HL-60/S4 (cell line): ENCODE data around the gene EHD3.

Experiments used
- in situ Hi-C: fragments of 300-500 bp; cut with MboI; formaldehyde crosslinking; loops from 2 replicates; pipeline ENCODE4 v1.14.3; 2022; ENCODE audit warnings: low sequenced_read_pairs

EHD3 gene

DNA sequence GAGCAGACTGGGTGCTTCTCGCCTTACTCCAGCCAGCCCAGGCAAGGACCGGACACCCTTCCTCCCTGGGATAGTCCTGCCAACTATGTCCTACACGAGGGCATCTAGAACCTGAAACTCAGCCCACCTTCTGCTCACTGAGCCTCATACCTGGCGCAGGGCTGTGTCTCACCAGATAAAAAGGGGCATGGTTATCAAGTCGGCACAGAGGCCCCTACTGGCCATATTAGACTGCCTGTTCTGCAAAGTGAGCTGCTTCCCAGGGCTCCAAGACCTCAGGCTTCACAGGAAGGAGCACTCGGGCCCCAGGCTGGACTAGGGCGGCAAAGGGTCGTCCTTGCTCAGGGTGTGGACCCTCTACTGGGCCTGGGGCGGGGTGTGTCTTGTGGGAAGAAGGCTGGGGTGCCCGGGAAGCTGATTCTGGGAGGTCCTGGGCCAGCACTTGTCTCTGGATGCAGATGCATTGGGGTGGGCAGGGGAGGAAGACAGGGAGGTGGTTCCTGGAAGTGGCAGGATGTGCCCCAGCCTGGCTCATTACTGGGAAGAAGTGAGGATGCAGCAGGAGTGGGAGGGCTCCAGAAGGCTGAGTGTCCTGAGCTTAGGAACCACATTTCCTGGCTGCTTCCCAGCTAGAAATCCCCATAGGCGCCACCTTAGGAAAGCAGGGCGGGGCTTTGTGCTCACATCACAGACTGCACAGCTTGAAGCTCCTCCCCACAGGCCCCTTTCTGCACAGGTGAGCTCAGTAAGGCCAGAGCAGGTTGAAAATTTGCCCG is 19.6 kb downstream of the EHD3 start:
- in situ Hi-C loops, result no loop called here

DNA sequence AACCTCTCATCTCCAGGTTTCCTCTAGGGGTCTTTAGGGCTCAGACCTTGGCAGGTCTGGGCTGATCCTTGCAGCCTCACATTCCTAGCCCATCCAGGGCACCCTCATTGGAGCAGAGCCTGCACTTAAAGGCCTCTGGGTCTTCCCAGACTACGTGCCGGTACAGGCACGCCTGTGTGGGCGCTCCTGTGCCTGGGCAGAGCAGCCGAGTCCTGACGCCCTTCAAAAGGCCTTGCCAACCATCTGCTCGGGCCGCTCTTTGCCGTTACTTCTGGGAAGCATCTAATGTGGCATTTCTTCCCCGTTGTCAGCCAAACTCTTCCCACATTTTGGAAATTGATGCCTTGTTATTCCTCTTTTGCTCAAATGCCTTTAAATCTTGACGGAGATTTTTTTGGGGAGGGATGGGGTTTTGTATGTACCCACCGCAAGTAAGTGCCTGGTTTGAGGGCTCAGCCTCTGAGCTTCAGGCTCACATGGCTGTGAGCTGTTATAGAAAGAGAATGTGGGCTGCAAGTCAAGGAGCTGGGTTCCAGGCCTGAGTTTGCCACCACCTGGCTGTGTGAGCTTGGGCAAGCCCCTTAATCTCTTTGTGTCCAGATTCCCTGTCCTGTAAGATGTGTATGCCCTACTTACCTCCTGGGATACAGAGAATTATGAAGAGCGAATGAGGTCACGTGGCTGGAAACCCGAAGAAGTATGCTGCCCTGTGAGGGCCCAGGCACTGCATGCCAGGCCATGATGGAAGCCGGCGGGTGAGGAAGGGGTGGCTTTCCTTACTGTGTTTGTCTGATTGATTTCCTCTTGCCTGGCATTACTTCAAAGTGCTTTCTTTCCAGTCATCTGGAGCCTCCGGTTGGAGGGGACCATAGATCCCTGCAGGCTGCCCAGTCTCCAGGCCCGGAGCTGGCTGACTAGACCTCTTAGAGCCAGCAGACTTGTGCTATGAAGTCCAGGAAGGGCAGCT is 20.6 kb downstream of the EHD3 start:
- in situ Hi-C loops, result no loop called here

DNA sequence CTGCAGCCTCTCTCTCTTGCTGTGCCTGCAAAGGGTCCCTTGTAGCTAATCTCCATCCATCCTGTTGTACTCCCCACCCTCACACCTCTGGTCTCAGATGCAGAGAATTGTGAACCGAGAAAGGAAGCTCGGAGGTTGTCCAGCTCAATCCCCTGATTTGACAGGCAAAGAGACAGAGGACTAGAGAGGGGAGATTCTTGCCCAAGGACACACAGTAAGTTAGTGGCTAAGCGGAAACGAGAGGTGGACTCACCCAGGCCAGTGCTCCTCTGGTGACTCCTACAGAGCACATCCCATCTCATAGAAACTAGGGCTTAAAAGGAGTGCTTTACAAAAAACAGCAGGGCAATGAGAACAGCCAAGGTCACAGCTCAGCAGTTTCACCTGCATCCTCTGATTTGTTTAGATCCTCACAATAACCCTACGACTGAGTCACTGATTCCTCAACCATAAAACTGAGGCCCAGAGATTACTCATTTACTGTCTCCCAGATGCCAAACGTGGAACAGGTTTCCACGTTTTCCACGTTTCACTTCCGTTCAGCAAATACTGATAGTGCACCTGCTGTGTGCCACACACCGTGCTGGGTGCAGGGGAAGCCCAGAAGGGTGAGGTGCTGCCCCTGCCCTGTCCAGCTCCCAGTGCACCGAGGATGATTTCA is 22.1 kb downstream of the EHD3 start:
- in situ Hi-C loops, result no loop called here

DNA sequence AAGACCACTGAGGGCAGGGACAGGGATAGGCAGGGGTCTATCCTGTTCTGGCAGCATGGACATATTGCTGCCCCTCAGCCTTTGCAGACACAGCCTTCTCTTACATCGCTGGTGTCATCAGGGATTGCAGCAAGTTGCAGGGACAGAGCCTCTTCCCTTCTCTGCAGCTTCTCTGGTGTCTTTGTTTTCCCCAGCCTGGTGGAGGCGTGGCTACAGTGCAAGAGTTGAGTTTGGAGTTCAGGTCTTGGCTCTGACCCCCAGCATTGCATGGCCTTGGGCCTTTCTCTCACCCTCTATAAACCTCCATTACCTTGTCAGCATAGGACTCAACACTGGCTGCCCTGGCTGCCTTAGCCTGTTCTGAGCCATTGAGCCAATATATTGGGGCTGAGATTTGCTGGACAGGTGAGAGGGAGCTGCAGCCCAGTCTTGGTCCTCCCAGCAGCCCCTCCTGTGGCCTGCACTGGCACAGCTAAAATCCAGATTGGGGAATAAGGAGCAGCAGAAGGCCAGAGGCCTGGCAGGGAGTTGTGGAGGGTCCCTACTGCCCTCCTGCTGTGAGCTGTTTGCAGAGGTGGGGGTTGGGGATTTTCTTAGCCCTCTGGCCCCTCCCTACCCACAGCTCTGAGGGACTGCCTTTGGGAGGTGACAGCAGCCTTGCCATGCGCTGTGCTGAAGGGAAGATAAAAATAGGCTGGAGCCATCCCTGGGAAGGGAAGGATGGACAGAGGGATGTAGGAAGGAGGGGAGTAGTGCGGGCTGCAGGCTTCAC is 22.8 kb downstream of the EHD3 start:
- in situ Hi-C loops, result no loop called here

DNA sequence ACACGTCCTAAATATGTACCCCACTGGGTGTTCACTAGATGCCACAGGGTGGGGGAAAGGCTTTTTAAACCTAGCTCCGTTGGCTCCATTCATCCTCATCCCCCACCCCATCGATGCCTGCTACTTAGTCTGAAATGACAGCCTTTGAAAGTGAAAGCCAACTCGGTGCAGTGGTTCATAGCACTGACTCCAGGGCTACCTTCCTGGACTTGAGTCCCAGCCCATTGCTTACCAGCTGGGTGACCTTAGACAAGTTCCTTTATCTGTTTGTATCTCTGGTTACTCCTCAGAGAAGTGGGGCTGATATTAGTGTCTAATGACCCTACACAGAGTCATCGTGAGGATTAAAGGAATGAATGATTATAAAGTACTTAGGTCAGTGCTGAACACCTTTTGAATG is 24.4 kb downstream of the EHD3 start:
- in situ Hi-C loops, result no loop called here

DNA sequence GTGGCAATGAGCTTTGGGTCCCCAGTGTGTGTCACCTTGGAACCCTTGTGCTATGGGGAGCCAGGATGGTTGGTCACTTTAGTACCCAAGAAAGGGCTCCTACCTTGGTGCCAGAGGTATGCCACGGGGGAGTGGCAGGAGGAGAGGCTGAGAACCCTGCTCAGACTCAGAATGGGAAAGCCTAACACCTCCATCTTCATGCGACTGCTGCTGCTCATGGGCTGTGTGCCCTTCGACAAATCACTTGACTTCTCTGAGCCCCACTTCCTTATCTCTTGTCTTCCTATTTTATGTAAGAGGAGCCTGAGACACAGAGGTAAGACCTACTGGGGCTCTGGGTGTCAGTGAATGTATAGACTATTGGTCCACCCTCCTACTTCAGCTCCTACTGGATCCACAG is 25.1 kb downstream of the EHD3 start:
- in situ Hi-C loops, result no loop called here

DNA sequence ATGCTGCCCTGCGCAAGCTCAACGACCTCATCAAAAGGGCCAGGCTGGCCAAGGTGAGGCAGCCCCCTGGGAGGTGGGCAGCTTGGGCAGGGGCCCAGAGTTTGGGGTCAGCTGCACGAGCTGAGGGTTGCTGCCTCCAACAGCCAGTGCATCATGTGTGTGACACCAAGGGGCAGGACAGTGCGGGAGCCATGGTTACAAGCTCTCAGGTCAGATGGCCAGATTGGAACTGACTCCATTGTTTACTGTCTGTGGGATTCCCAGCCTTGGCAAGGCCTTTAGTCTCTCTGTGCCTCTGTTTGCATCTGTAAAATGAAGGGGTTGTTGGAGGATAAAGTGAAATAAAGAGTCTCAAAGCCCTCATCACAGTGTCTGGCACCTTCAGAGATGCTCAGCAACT is 26.9 kb downstream of the EHD3 start:
- in situ Hi-C loops, result no loop called here

DNA sequence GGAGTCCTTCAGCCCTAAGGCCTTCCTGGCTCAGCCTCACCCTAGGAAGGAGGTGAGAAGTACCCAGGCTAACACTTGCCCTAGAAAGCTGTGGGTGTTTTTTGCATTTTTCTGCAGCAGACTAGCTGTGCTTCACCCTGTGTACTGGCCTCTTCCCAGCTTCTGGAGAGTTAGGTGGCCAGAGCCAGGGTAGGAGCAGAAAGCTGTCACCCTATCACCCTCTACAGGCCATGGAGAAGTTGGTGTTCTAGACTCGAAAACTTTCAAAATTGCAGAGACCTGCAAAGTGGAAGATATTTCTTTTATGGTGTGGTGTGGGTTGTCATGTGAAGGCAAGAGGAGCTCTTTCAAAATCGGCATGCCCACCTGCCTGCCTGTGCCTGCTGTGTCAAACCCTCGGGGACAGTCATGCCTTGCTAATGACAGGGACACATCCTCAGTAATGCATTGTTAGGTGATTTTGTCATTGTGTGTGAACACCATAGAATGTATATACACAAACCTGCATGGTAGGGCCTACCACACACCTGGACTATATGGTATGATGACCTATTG is 29.8 kb downstream of the EHD3 start:
- in situ Hi-C loops, result no loop called here

DNA sequence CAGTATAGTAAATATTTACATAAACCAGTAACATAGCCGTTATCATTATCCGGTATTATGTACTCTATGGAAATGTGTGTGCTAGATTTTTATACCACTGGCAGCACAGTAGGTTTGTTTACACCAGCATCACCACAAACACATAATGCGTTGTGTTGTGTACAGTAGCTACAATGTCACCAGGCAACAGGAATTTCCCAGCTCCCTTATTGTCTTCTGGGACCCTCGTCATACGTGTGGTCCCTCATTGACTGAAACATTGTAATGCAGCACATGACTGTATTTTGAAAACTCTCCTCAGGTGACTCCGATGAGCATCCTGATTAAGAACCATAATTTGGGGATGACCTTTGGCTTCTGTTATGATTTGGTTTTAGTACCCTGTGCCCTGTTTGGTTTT is 31.3 kb downstream of the EHD3 start:
- in situ Hi-C loops, result no loop called here

DNA sequence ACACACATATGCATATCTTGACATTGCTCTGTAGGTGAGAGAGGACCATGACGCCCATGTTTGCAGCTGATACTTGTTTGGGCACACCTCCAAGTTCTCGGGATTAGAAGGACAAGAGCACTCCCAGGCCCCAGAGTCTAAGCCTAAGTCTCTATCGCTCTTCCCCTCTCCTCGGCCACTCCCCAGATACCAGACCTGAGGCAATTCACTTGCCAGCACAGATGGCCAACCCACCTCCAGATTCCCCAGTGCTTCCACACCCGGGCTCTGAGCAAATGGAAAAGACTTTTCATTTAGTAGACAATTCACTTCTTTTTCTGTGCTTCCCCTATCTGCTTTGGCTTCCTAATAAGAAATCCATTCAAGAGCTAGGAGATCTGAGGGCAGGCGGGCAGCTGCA is 32.9 kb downstream of the EHD3 start:
- in situ Hi-C loops, result no loop called here

DNA sequence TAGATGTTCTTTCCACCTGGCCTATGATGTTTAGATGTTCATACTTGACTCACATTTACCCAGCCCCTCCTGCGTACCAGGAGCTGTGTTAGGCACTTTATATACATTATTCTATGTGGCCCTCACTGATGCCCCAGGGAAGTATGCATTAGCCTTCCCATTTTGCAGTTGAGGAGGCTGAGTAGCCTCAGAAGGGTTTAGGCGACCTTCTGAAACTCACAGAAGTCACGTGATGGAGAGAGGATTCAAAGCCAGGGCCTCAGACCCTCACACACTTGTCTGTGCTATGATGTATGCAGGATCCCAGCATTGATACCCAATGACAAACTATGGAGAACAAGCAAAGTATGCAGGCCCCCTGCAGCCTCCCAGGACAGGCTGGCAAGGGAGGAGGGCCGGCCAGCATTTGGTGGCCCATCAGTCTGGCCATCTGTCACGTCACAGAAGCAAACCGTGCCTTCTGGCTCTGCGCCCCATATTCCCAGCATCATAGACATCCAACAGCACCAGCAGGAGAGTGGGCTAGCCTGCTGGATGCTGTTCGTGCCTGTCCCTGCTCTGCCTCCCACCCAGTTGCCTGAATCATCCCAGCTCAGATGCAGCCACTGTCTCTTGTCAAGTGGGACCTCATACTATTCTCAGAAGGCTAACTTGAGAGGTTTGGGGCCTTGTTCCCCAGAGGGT is 33.6 kb downstream of the EHD3 start:
- in situ Hi-C loops, result no loop called here

DNA sequence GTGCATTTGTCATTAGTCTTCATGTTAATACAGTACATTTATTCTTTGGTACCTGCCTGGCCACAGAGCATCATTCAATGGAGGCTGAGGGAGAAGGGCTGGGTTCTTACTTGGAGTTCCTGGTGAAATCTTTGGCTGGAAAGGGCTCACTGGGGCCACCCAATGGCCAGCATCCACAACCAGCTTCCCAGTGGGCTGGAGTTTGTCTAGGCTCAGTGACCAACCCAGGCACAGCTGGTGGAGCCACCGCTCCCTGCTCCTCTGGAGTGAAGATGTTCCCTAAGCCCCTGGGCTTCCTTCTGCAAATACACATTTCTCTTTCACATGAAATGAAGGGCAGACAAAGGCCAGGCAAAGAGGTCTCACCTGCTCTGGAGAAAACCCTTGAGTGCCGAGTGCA is 34.4 kb downstream of the EHD3 start:
- in situ Hi-C loops, result no loop called here

DNA sequence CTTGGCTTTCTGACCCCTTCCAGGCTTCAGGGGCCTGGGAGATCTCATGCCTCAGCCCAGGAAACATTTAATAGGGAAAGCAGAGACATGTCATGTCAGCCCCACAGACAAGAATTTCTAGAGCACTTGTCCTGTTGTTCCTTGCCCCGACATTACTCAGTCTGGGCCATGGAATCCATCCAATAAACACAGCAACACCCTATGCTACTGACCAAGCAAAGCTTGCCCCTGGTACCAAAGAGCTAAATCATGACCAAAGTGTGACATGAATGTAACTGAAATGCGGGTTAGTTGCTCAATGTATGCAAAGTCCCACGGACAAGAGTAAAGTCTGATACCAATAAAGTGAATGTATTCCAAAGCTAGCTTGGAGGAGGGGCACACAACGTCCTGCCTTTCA is 35.1 kb downstream of the EHD3 start:
- in situ Hi-C loops, result no loop called here

DNA sequence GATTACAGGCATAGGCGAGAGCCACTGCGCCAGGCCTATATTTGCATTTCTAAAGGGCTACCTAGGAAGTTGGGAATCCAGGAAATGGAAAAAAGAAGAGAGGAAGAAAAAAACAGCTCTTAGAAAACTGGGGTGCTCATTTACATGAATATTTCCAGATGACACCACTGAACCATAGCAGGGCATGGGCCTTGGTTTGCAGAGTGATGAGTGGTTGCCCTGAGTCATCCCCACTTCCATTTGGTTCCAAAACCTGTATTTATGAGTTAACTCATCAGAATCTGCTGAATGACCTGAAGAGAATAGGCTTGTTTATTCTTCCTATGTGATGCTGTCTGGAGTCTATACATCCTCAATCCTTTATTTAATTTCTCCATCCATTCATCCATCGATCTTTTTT is 36.2 kb downstream of the EHD3 start:
- in situ Hi-C loops, result no loop called here

DNA sequence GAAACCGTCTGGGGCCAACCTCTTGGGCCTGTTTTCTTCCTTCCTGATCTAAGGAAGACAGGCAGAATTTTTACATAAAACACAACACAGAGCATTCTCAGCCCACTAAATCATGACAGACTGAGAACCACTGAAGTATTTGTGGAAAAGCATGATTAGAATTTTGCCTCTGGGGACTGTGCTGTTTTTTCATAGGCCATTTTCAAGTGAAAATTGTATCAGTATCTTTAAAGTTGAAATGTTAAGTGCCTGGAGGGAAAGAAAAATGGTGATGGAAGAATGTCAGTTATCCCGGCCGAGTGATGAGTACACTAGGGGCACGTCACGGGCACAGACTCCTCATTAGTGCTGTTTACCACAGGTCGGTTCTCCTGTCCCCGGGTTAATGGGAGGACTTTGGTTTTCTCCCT is 36.9 kb downstream of the EHD3 start:
- in situ Hi-C loops, result no loop called here

DNA sequence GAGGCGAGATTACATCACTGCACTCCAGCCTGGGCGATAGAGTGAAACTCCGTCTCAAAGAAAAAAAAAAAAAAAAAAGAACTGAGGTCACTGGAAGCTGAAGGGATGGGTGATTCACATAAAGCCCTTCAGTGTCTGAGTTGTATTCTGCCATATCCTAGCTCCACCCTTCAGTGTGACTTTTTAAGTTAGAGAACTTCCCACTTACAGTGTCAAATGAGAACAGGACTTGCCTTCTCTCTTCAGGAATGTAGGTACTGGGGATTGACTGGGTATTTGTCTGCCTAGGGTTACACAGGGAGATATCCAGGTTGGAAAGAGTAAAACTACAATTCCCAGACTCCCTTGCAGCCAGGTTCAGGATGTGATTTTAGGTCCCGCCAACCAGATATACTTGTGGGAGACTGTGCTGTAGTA is 37.9 kb downstream of the EHD3 start:
- in situ Hi-C loops, result no loop called here

DNA sequence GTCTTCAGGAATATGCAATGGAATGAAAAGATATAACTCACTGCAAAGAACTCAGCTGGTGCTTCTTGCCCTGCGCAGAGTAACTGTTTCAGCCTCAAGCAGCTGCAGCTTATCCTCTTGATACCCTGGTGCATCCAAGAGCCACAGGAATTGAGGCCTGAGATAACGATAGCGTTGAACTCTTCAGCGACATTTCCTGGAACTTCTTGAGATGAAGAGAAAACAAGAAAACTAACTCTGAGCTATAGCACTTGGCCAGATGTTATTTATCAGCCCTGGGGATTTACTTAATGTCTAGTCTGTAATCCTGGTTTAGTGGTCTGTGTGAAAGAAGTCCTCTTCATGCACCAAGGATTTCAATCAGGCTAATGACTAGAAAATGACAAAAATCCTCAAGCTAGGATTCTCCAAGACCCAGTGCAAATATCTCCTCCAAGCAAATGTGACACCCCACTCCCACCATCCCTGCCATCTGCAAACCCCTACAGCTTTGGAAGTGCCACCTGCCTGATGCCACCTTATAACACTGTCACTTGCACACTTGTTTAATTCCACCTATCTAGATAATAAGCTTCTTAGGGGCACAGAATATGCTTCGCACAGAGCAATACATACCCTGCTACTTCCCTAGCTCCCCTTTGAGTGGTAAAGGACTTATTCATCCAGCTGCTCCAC is 40.6 kb downstream of the EHD3 start:
- in situ Hi-C loops, result no loop called here

DNA sequence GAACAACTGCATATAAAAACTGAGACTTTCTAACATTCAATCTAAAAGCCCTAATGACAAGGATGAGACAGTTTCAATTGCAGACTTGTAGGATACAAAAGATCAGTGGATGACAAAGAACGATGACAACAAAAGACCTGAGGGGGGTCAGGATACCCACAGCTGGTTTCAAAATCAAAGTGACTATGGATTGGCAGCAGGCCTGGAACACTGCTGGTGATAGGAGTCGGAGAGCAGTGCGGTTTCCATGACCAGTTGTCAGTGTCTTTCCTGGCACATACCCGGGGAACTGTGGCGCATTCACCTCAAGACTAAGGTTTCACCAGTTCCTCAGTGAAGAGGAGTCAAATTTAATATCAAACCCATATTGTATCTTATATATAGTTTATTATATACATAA is 42.0 kb downstream of the EHD3 start:
- in situ Hi-C loops, result no loop called here

DNA sequence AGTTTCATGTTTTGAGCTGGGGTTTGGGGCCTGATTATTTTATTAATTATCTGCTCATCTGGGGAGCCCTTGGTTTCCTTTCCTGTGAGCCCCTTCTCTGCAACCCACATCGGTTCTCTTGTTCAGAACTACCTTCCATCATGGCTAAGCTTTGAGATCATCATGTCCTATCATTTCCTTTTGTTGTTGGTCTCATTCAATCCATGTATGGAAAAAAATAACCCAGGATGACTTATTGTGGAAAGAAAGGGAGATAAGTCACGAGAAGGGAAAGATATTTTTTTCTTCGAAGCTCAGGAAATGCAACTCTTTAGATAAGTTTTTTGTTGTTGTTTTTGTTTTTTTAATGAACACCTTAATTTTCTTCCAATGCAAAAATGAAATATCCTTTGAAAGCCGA is 43.7 kb downstream of the EHD3 start:
- in situ Hi-C loops, result no loop called here
